NT2/D1 (cell line): Measurements from ENCODE around the gene NPL.

Experiments used
- DNase-seq: peaks from one replicate; pipeline ENCODE4 v3.0.0-alpha.2; 2011; ENCODE audit warnings: low read depth, low spot score
- H3K27me3 ChIP-seq: 2 replicates; pipeline ENCODE4 v1.6.0; 2011; ENCODE audit warnings: mild to moderate bottlenecking; ENCODE audit not compliant: insufficient read length, insufficient read depth
- H3K36me3 ChIP-seq: 2 replicates; pipeline ENCODE4 v1.6.1; 2011; ENCODE audit warnings: mild to moderate bottlenecking, low read length, mixed read lengths; ENCODE audit not compliant: insufficient read depth, insufficient read length
- H3K4me1 ChIP-seq: 2 replicates; pipeline ENCODE4 v1.5.1; 2011; ENCODE audit not compliant: insufficient read depth, insufficient read length
- H3K4me3 ChIP-seq: 2 replicates; pipeline ENCODE4 v1.5.1; 2011; ENCODE audit warnings: low read depth; ENCODE audit not compliant: insufficient read length
- H3K9ac ChIP-seq: 2 replicates; pipeline ENCODE4 v1.6.0; 2011; ENCODE audit warnings: low read depth; ENCODE audit not compliant: insufficient read length
- H3K9me3 ChIP-seq: 2 replicates; pipeline ENCODE4 v1.5.1; 2011; ENCODE audit warnings: mild to moderate bottlenecking, low read length; ENCODE audit not compliant: insufficient read depth
- SUZ12 ChIP-seq: IDR thresholded peaks from 2 replicates; pipeline ENCODE4 v1.6.1; 2011; ENCODE audit not compliant: insufficient read length, insufficient read depth; ENCODE audit errors: extremely low read depth
- YY1 ChIP-seq: IDR thresholded peaks from 2 replicates; pipeline ENCODE4 v1.6.1; 2011; ENCODE audit not compliant: insufficient read length, insufficient read depth
- ZNF274 ChIP-seq: IDR thresholded peaks from 2 replicates; pipeline ENCODE4 v1.6.1; 2011; ENCODE audit warnings: mild to moderate bottlenecking, low read depth, low read length

NPL gene

GRCh38 chr1:182781841-182782586 lies 7.6 kb upstream of the NPL start:
- TF ChIP-seq SUZ12, result no peak
- TF ChIP-seq ZNF274, result no peak
- H3K4me1 ChIP-seq, result no peaks in the 10 kb centered on the region
- DNase-seq, result peak; percentile 83

DNA sequence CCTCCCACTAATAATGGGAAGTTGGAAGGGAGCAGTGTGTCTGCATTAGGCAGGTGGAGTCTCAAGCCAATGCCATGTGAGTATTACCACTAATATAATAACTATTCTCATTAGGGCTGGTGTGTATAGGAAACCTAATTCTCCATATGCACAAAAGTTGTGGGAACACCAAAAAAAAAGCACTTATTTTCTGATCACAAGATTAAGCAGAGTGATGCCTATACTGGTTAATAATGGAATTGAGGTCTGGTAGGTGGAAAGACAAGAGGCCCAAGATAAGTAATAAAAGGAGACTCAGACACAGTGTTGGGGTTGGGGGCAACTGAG lies 7.0 kb upstream of the NPL start:
- H3K9ac ChIP-seq, result no peak overlapping the region
- H3K9me3 ChIP-seq, result no peaks in the 10 kb centered on the region
- H3K27me3 ChIP-seq, result peaks cover 7% of the 10 kb centered on the region
- no peaks in the 10 kb centered on the region for H3K36me3 ChIP-seq
- no peaks in the 10 kb centered on the region for H3K4me1 ChIP-seq
- no peak for DNase-seq
- TF ChIP-seq SUZ12, result no peak
- TF ChIP-seq YY1, result no peak
- TF ChIP-seq ZNF274, result no peak
- no peak overlapping the region for H3K4me3 ChIP-seq

More at GRCh38 chr1:182781841-182782586, 7.6 kb upstream of the NPL start:
- Histone ChIP-seq H3K9ac (no peak overlapping the region), H3K4me3 (no peak overlapping the region), H3K36me3 (no peaks in the 10 kb centered on the region), H3K27me3 (peaks cover 2% of the 10 kb centered on the region), H3K9me3 (no peaks in the 10 kb centered on the region)

- peak; percentile 30 for DNase-seq
- no peak overlapping the region for H3K4me3 ChIP-seq
- TF ChIP-seq YY1 (no peak), SUZ12 (no peak), ZNF274 (no peak)
- no peak overlapping the region for H3K9ac ChIP-seq
- no peaks in the 10 kb centered on the region for H3K4me1 ChIP-seq
- H3K36me3 ChIP-seq, result no peaks in the 10 kb centered on the region
- peaks cover 12% of the 10 kb centered on the region for H3K27me3 ChIP-seq
- no peaks in the 10 kb centered on the region for H3K9me3 ChIP-seq
Observed at GRCh38 chr1:182783068-182783467, 6.5 kb upstream of the NPL start.

- Histone ChIP-seq H3K4me1 (no peaks in the 10 kb centered on the region), H3K9me3 (no peaks in the 10 kb centered on the region), H3K36me3 (no peaks in the 10 kb centered on the region), H3K27me3 (peaks cover 28% of the 10 kb centered on the region), H3K9ac (no peak overlapping the region), H3K4me3 (no peak overlapping the region)
- peak; percentile 47 for DNase-seq
- TF ChIP-seq SUZ12, result no peak
- no peak for TF ChIP-seq ZNF274
- TF ChIP-seq YY1, result no peak
Observed at GRCh38 chr1:182784556-182785171, 4.9 kb upstream of the NPL start.

DNA sequence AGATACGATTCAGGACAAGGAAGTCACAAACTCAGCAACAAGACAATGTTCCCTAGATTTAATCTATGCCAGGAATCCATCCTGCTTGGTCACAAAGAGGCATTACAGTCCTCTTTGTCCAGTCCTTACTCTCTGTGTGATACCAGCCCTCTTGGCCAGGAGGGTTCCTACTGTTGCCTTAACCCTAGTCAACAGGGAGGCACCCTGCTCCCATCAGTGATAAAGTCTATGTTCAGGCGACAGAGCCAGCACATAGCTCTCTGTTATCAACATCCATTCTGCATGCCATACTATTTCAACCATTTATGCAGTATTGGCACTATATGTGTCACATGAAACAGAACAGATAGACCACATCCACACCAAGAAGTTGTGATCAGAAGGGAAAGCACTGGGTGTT lies 4.4 kb upstream of the NPL start:
- Histone ChIP-seq H3K9ac (no peak overlapping the region), H3K4me3 (no peak overlapping the region), H3K36me3 (no peaks in the 10 kb centered on the region), H3K4me1 (no peaks in the 10 kb centered on the region), H3K9me3 (no peaks in the 10 kb centered on the region), H3K27me3 (peaks cover 33% of the 10 kb centered on the region)
- no peak for TF ChIP-seq SUZ12
- no peak for TF ChIP-seq ZNF274
- TF ChIP-seq YY1, result no peak
- DNase-seq, result no peak

DNA sequence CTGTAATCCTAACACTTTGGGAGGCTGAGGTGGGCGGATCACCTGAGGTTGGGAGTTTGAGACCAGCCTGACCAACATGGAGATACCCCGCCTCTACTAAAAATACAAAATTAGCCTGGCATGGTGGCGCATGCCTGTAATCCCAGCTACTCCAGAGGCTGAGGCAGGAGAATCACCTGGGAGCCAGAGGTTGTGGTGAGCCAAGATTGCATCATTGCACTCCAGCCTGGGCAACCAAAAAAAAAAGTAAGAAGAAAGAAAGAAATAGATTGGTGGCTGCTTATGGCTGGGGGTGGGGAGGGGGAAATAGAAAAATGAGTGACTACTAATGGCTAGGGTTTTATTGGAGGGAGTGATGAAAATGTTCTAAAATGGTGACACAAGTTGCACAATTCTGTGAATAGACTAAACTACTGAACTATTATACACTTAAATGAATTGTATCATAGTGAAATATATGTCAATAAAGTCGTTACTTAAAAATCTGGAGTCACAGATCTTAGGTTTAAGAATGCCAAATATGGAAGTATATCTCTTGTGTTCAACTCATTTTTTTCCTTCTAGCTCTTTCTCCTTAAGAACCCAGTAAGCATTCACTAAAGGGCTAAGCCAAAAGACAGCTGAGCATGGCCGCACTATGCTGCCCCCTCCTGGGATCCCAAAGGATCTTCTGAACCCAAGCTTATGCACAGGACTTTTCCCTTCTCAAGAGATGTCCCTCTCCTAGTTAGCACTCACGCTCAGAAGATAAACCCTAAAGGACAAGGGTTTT lies 3.2 kb upstream of the NPL start:
- Histone ChIP-seq H3K4me3 (no peak overlapping the region), H3K27me3 (peaks cover 36% of the 10 kb centered on the region), H3K36me3 (no peaks in the 10 kb centered on the region), H3K9me3 (no peaks in the 10 kb centered on the region), H3K9ac (no peak overlapping the region), H3K4me1 (no peaks in the 10 kb centered on the region)
- peak; percentile 80 for DNase-seq
- no peak for TF ChIP-seq ZNF274
- no peak for TF ChIP-seq YY1

- no peaks in the 10 kb centered on the region for H3K36me3 ChIP-seq
- H3K27me3 ChIP-seq, result peaks cover 36% of the 10 kb centered on the region
- H3K9ac ChIP-seq, result no peak overlapping the region
- H3K4me1 ChIP-seq, result no peaks in the 10 kb centered on the region
- TF ChIP-seq SUZ12, result no peak
- TF ChIP-seq ZNF274, result no peak
- no peak for TF ChIP-seq YY1
- H3K9me3 ChIP-seq, result no peaks in the 10 kb centered on the region
- no peak for DNase-seq
- H3K4me3 ChIP-seq, result no peak overlapping the region
Observed at GRCh38 chr1:182786995-182787324, 2.6 kb upstream of the NPL start.
